DMS153 (cell line): Measurements from ENCODE around the gene SLC16A5.

Source experiments
- DNase-seq: peaks from one replicate; lab custom pipeline; 2025; lab: John Stamatoyannopoulos, UW

SLC16A5 gene

DNA sequence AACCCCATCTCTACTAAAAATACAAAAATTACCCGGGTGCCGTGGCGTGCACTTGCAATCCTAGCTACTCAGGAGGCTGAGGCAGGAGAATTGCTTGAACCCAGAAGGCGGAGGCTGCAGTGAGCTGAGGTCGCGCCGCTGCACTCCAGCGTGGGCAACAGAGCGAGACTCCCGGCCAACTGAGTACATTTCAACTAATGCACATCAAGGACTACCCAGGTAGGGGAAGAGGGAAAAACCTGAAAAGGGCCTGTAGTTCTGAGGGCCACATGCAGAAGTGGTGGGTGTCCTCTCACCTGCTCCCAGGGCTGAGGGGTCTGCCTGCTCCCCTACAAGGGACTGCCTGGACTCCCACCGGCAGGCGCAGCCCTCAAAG lies 584 bp upstream of the SLC16A5 start:
- DNase-seq = no peak

DNA sequence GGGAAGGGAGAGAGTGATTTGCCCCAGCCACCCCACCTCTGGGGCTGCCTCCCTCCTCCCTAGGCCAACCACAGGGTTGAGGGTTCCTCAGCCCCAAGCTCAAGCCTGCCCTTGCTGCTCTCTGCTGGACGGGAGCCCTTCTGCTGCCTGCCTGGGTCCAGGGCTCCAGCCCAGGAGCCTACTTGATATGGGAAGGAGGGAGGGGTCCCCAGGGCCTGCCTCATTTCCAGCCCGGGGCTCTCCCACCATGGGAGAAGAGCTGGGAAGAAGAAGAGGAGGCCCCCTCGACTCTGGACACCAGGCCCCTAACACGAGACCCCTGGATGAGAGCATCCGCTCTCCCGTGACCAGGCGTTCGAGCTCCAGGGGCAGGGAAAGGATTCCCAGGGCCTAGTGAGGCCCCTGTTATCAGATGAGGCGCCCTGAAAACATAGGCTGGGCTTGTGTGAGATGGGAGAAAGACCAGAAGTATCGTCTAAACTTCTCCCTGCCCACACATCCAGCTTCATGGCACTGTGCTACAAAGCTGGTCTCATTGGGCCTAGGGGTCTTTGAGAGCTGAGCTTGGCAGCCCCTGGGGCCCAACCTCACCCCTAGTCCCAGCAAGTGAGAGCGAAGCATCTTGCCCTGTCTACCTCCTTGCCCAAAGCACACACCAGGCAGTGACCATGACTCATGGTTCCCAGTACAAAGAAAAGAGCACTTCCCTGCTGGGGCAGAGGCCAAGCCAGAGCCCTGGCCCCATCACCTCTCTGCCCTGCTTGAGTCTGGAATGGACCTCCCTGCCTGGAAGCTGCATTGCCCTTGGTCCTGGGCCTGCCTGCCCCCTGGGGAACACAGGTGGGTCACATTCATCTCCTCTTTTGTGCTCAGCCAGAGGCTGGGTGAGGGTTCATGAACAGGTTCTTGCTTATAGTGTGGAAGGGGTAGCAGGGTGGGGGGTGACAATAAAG lies 987 bp downstream of the SLC16A5 start:
- DNase-seq = no peak

DNA sequence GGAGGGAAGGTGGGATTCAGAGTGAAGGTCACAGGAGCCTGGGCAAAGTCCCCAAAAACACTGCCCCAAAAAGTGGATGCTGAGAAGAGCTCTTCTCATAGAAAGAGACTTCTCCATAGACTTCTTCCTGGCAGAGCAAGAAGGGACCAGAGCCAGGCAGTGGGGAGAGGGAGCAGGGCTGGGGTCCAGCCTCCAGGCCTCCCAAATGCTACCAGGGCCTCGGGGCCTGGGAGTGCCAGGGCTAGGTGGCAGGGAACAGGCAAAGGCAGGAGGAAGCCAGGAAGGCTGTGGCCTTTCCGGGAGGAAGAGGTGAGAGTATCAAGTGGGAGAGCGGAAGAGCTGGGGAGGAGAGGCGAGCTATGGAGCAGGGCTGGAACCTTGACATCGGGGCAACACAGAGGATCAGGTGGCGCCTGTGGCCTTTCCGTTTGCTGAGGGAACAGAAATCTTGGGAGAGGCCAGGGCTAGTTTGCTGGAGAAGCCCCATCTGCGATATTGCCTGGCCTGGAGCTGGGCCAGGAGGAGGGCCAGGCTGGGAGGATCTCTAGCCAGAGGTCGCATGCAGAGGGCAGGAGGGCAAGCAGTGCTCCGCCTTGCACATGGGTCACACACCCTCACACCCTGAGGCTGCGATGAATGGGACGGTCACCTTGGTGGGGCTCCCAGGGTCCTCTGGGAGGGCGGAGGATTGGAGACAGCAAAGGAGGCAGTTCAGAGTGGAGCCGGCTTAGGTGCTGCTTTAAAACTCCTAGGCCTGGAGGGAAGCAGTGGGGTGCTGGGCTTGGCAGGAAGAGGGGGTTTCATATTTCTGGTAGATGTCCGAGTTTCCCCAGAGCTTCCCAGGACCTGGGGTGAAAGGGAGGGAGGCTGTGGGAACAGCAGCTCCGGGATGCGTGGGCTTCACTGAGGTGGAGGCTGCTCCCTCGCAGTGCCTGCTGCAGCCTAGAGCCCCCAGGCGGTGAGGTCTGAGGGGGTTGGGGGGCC lies 3.4 kb downstream of the SLC16A5 start:
- no peak for DNase-seq

DNA sequence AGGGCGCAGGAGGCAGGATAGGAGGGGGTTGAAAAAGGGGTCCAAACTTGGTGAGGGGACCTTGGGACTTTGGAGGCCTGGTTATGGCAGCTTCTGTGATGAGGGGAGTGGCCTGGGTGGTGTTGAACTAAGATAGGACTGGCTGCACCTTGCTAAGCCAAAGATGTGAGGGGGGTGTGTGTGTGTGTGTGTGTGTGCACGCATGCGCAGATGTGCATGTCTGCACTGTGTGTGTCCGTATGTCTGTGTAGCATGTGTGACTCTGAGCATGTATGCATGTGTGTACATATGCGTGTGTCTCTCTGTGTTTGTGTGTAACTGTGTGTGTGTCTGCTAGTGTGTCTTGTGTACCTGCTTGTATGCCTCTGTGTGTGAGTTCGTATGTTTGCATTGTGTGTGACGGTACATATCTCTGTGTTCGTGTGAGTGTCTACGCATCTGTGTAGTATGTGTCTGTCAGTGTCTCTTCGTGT lies 4.1 kb downstream of the SLC16A5 start:
- no peak for DNase-seq

DNA sequence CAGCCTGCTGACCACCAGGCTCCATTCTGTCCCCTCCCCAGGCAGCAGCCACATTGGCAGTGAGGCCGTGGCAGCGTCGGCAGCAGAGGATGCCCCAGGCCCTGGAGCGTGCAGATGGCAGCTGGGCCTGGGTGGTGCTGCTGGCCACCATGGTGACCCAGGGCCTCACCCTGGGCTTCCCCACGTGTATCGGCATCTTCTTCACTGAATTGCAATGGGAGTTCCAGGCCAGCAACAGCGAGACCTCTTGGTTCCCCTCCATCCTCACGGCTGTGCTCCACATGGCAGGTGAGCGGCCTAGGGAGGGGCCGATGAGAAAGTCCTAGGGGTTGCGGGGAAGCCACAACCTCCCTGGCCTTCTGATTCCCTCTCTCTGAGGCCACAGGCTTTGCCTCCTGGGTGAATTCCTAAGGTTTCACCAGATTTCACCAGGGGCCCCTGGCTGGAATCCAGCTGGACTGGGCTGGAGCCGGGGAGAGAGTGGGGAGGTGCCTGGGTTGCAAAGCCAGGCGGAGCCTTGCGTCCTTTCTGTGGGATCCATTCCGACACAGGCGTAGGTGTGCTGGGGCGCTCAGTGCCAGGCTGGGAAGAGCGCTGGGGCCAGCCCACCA lies 5.9 kb downstream of the SLC16A5 start:
- no peak for DNase-seq

DNA sequence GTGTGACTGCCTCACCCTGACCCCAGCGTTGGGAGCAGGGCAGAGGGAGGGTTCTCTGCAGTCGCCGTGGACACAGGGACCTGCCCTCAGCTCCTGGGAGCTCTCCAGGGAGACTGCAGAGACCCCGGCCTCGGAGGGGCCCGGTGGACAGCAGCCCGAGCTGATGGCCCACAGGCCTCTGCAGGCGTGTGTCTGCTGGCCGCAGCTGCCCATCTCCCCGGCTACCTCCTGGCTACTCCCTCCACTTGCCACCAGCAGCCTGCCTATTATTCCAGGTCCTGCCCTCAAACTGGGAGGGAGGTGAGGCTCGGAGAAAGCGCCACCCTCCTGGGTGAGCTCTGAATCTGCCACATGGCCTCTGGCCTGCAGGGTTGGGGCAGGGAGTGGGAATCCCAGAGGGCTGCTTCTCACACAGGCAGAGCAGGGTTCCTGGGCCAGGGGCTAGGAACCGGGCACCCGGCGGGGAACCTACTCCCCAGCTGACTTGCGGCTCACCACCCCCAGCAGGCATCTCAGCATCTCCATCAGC lies 7.2 kb downstream of the SLC16A5 start:
- no peak for DNase-seq

DNA sequence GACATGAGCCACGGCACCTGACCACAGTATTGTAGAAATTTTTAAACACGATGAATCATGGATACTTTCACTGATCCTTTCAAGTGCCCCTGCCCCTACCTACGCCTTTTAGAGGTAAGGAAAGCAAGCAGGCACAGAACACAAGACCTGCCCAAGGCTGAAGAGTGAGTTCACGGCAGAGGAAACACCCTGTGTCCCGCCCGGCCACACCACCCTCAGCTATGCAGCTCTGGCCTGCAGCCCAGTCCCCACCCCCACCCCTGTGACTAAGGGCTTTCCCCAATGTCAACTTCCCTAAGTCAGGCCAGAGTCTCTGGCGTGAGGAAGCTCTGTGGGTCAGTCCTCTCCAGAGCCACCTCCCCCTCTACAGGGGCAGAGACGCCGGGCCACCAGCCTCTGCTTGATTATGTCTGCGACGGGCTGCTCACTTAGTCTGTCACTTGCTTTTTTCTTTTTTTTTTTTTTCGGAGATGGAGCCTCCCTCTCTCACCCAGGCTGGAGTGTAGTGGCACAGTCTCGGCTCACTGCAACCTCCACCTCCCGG lies 8.4 kb downstream of the SLC16A5 start:
- DNase-seq = no peak

DNA sequence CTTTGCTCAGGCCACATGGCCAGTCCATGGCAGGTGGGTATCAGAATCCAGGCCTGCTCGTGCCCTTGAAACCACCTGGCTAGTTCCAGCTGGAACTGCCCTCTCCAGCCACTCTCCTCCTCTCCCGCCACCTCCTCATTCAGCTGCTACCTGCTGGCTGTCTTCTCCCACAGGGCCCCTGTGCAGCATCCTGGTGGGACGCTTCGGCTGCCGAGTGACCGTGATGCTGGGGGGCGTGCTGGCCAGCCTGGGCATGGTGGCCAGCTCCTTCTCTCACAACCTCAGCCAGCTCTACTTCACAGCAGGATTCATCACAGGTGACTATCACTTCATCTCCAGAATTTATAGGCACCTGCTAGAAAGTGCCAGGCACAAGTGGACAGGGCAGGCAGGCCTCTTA lies 10.1 kb downstream of the SLC16A5 start:
- DNase-seq = no peak

DNA sequence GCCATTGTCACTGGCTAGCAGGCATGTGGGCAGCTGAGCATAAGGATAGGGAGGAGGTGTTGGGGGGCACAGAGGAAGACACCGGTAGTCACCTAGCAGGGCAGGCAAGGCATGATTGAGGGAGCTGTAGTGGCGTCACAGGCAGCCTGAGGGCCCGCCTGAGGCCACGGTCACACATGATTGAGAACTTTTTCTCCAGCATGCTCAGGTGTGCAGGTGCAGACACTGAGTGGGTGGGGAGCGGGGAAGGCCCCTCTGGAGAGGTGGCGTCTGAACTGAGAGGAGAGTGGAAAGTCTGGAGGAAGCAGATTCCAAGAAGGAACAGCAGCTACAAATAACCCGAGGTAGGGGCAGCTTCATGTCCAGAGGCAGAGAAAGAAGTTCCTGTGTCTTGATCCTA lies 11.1 kb downstream of the SLC16A5 start:
- DNase-seq = no peak

DNA sequence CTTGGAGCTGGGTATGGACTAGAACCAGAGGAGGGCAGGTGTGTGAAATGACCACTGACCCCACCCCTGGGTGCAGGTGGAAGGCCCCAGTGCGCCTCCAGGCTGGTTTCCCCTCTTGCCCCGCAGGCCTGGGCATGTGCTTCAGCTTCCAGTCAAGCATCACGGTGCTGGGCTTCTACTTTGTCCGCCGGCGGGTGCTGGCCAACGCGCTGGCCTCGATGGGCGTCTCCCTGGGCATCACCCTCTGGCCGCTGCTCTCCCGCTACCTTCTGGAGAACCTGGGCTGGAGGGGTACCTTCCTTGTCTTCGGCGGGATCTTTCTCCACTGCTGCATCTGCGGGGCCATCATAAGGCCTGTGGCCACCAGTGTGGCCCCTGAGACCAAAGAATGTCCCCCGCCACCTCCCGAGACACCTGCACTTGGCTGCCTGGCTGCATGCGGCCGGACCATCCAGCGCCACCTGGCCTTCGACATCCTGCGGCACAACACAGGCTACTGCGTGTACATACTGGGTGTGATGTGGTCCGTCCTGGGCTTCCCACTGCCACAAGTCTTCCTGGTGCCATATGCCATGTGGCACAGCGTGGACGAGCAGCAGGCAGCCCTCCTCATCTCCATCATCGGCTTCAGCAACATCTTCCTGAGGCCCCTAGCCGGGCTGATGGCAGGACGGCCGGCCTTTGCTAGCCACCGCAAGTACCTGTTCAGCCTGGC lies 12.3 kb downstream of the SLC16A5 start:
- no peak for DNase-seq

DNA sequence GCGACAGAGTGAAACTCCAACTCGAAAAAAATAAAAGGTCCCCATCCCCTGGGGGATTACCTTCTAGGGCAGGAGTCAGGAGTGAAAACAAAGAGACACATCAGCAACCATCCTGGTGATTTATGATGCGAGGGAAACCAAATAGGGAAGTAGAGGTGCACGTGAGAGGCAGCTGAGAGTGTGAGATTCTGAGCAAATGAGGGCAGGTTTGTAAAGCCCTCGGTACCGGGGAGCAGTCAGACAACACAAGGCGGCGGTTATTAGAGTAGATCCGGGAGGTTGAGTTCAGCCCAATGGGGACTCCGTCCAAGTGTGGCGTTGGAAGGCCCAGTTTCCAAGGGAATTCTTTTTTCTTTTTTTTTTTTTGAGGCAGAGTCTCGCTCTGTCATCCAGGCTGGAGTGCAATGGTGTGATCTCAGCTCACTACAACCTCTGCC lies 14.6 kb downstream of the SLC16A5 start:
- peak; percentile 91 for DNase-seq

DNA sequence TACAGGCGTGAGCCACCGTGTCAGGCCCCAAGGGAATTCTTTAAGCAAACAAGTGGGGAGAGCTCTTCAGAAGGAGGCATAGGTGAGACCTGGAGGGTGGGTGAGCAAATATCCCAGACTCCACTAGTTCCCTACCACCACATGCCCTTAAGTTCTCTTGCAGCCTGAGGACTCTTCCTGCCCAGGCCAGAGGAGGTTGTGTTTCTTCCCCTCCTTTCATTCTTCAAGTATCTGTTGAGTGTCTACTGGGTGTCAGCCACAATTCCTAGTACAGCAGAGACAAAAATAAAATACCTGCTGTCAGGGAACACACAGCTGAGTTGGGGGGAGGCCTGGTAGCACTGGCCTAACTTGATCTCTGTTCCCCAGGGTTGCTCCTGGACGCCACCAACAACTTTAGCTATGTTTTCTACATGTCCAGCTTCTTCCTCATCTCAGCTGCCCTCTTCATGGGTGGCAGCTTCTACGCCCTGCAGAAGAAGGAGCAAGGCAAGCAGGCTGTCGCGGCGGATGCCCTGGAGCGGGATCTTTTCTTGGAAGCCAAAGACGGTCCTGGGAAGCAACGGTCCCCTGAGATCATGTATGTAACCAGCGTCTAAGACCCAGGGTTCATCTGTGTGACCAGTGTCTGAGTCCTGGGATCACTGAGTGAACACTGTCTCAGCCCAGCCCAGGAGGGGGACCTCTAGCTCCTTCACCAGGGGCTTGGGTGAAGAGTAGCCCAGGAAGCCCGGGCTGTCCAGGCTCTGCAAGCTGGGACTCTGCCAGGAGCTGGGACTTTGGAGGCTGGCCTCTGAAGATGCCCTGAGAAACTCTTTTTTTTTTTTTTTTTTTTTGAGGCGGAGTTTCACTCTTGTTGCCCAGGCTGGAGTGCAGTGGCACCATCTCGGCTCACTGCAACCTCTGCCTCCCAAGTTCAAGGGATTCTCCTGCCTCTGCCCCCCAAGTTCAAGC lies 16.1 kb downstream of the SLC16A5 start:
- DNase-seq = no peak

DNA sequence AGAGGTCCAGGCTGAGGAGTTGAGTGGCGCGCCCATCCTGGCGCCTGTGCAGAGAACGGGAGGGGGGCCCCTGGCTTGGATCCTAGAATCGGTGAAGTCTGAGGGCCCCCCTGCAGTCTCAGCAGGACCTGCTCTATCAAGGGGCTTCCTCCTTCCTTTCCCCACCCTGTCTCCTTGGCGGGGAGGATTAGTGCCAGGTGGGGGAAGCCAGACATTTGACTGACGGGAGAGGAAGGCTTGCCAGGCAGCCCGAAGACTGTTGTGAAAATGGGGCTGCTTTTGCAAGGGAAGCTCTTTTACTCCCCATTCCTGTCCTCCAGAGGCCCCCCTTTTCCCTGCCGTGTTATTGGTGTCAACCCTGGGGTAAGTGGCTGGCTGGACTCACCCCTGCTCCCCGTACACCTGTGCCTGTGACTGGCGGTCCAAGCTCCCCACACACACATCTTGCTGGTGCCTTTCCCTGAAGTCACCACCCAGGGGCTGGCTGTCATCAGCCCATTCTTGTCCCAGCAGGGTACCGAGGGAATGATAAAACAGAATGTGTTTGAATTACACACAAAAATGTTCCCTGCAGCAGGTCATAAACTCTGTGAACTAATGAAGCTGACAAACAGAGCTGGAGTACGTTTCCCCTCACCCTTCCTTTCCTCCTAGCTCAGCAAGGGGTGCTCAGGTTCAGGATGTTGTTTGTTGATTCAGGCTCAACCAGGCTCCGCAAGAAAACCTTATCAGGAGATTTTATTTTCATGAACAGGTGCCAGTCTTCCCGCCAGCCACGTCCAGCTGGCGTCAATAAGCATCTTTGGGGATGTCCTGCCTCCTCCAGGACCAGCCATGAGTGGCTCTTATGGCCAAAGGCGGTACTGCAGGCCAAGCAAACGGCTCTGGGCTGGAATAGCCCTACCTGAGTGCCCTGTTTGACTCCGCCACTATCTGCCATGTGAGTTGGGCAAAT lies 17.6 kb downstream of the SLC16A5 start:
- peak; percentile 86 for DNase-seq

DNA sequence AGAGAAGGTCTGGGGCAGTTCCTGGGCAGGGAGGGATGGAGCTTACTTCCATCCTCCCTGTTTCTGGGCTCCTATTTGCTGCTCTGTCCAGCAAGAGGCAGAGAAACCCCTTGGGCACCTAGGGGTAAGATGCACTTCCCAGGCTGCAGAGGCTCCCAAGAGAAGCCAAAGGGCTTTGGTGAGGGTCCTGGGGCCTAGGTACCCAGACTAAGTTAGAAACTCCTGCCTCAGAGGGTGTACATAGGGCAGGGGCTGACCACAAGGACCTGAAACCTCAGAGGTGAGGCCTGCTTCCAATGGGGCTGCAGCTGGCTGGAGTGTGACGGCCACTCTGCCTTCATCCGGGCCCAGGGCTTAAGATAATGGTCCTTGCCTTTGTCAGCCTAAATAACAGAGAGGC lies 20.4 kb downstream of the SLC16A5 start:
- no peak for DNase-seq

DNA sequence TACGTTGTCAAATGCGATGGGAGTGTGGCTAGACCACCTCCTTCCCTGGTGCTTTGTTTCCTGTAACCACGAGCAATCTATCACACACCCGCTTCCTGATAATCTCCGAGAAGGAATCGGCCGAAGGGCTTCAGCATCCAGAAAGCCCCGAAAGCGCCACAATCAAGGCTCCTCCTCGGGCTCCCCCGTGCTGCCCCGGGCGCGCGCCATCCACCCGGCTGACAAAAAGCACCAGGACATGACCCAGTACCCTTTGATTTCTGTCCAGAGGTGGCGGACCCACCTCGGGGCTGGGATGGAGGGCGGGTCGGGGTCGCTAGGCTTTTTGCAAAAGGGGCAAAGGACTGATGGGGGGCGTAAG lies 21.3 kb downstream of the SLC16A5 start:
- no peak for DNase-seq

DNA sequence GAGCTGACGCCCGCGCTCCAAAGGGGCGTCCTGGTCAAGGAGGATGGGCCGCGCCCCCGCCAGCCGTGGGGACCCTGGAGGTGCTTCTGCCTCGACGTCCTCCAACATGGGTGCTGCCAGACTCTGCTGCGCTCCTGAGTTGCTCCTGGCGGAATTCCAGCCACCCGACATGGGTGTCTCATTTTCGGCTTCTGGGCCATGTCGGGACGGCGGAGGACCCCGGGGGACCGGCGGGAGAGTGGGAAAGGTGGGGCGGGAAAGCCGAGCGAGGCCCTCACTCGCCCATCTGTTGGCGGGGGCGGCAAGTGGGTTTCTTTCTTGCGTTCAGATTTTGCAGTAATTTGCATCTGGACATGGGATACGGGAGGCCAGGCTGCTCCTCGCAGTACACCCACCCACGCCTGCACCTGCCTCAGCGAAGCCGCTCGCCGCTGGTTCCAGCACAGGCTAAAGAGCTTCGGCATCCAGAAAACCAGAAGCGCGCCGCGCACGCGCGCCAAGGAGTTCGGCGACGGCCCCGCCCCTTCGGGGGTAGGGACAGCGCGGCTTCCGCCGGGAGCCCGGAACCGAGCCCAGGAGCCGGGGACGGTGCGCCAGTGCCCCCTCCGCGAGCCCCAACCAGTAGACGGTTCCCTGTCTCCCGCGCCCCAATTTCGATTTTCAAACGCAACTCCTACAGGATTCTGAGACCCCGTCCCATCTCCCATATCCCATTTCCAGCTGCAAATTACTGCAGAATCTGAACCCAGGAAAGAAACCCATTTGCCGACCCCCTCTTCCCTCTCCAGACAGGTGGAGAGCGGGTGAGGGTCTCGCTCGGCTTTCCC lies 21.9 kb downstream of the SLC16A5 start, which contains the start of gene ARMC7:
Gene ARMC7 (plus strand): TSS at position 563 of the 827 bp plus-strand sequence. CDS start 320 bp downstream, outside the sequence.
- DNase-seq = peak; percentile 76

DNA sequence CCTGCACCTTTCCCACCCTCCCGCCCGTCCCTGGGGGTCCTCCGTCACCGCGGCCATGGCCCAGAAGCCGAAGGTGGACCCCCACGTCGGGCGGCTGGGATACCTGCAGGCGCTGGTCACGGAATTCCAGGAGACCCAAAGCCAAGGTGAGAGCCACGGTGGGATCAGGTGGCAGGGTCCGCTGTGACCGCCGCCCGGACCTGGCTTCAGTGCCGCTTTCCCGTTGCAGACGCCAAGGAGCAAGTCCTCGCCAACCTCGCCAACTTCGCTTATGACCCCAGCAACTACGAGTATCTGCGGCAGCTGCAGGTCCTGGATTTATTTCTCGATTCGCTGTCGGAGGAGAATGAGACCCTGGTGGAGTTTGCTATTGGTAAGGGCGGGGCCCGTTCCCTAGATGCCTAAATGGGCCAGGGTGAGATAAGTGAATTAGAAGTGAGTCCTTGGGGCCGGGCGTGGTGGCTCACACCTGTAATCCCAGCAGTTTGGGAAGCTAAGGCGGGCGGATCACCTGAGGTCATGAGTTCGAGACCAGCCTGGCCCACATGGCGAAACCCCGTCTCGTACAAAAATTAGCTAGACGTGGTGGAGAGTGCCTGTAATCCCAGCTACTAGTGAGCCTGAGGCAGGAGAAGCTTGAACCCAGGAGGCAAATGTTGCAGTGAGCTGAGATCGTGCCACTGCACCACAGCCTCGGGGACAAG lies 22.6 kb downstream of the SLC16A5 start:
- no peak for DNase-seq
